Omental fat pad (tissue), 4 donors: ENCODE data around the gene CAST. TPM values are rescaled to one million over a fixed set of nuclear protein-coding genes. Genes with fewer than 3 reads are reported as not detected.
"Not testable (repeated sequence)": the region's sequence is repeated elsewhere in the genome, so short reads cannot be mapped to it uniquely, and the experiment has no call there.

Experiments used
- ATAC-seq: fragments of 150-250 bp; one replicate; pipeline ENCODE4 v1.9.1; 2016; ENCODE audit warnings: mild to moderate bottlenecking, moderate library complexity; ENCODE audit not compliant: low FRiP score
- DNase-seq: peaks from one replicate; pipeline ENCODE4 v3.0.0-alpha.2; 2019; ENCODE audit warnings: low spot score
- CTCF ChIP-seq, 3 donors: fragments of 450-650 bp; IDR thresholded peaks; one replicate each; pipeline ENCODE4 v1.5.1; 2016 to 2017; ENCODE audit warnings: antibody characterized with exemption in 3 of 3, mild to moderate bottlenecking in 3 of 3, moderate library complexity in 2 of 3
- total RNA-seq, 4 donors: library from RNA; depleted of rRNA; stranded (reverse); fragments of >200 nt; gene quantifications; one replicate each; pipeline ENCODE4 v1.1.0, GENCODE V29; 2016

CAST gene
- total RNA-seq, 4 donors from 2014 or later = 224 to 362 (median 285) TPM

DNA sequence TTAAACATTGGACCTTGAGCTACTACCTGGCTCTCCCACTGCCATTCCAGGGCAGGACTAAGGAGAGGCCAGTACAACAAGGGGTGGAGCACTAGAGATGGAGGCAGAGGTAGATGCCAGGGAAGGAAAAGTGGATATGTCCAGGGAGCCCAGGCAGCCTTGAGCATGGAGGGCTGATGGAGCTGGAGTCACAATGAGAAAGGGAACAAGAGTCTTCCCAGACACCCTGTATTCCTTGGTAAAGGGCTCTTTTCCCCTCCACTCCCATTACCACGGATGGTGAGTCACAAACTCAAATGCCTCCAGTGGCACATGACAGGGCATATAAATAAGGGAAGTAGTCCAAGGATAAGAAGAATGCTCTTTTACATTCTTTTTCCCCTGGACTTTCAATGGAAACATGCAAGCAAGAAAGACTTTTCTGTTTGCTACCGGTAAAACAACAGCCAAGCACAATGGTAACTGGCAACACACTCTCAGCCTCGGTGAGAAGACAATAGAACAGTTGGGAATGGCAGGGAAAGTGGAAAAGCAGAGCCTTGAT is 128.9 kb downstream of the CAST start:
- no peak for TF ChIP-seq CTCF (IDR thresholded peaks at IDR 0.05)
- ATAC-seq (peak; percentile 29), DNase-seq (no peak)

DNA sequence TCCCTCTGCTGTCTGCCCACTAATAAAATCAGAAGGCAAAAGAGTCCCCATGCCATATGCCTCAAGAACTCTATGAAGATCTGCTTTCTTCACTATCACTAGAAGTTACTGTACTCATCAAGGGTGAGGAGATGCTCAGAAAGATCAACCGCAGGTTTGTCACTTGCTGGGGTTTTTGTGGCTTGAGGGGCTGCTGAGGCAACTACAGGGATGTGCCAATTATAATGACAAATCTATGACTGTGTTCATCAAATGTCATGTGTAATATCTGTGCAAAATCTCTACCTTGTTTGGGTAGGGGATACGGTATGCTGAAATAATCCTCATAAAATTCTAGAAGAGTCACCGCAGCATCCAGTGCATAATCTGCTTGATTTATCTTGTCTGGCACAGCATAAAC is 132.6 kb downstream of the CAST start:
- ATAC-seq (peak; percentile 7), DNase-seq (no peak)
- TF ChIP-seq CTCF (IDR thresholded peaks at IDR 0.05) = no peak

GRCh38 chr5:96795626-96796025 is 133.4 kb downstream of the CAST start:
- TF ChIP-seq CTCF (IDR thresholded peaks at IDR 0.05) = no peak
- DNase-seq = no peak
- no peak for ATAC-seq

DNA sequence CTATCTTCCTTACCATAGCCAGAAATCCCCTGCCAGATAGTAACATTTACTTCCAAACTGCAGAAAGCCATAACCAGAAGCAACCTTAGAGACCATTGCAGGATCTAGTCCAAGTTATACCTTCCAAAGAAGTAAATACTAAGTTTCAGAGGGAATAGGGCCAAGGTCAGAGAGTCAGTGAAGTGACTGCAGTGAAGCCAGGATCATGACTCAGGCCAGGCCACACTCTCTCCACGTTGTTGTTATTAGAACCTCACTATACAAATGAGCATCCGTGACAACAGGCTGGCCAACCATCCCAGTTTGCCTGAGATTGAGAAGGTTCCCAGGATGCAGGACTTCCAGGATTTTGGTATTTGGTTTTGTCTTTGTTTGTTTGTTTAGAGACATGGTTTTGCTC is 134.3 kb downstream of the CAST start:
- no peak for TF ChIP-seq CTCF (IDR thresholded peaks at IDR 0.05)
- no peak for ATAC-seq
- no peak for DNase-seq

GRCh38 chr5:96801718-96802117 is 139.5 kb downstream of the CAST start:
- not testable (repeated sequence) for DNase-seq, ATAC-seq

DNA sequence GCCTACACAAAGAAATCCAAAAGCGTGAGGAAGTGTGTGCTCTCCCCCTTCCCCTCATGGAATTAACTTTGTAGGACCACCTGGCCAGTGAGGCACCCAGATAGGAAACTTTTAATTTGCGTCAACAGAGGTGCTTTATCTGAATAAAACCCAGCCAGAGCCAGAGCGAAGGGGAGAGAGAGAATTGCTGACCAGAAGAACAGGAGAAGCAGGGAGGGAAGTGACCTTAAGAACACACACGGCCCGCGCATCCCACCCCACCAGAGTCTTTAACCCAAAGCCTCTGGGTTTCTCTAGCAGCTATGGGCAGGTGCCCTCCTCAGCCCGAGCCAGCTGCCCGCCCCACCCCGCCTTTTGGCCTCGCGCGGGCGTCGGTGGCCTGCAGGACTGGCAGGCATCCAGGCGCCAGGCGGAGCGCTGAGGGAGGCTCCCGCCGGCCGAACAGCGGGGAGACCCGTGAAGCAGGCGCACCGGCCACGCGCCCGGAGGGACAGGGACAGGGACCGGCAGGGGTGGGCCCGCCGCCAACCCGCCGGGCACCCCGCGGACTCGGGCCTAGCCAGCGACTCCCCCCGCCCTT is 145.0 kb downstream of the CAST start:
- ATAC-seq (peak; percentile 69), DNase-seq (peak; percentile 53)
- no peak for TF ChIP-seq CTCF (IDR thresholded peaks at IDR 0.05)

- DNase-seq (no peak), ATAC-seq (no peak)
- TF ChIP-seq CTCF (IDR thresholded peaks at IDR 0.05) = no peak
These were observed 146.3 kb downstream of the CAST start for GRCh38 chr5:96808541-96808828.
